Measurements from ENCODE around the gene MMRN1. TPM values are rescaled to one million over a fixed set of nuclear protein-coding genes. Genes with fewer than 3 reads are reported as not detected.

The MMRN1 gene
- polyA plus RNA-seq, 3 donors: 4.5 to 30.1 (median 17.7) TPM

- WGBS, 3 donors: 66 to 77% (median 68%) methylated on average over 1 of the region's 1 CpG
- H3K27ac ChIP-seq (ENCODE audit: low read depth, low read length): no peak overlapping the region
These were observed 12.3 kb downstream of the MMRN1 start for GRCh38 chr4:89906777-89907521.

- 83 to 98% (median 95%) methylated on average over 1 of the region's 1 CpG for WGBS, 3 donors
- H3K27ac ChIP-seq (ENCODE audit: low read depth, low read length): no peak overlapping the region
These were observed 15.2 kb downstream of the MMRN1 start for GRCh38 chr4:89909889-89910288.

- no peak overlapping the region for H3K27ac ChIP-seq (ENCODE audit: low read depth, low read length)
- WGBS, 3 donors: 83 to 87% (median 84%) methylated on average over 1 of the region's 1 CpG
These were observed 19.0 kb downstream of the MMRN1 start for GRCh38 chr4:89913623-89914022.

- no peak overlapping the region for H3K27ac ChIP-seq (ENCODE audit: low read depth, low read length)
- WGBS, 3 donors: 44 to 76% (median 64%) methylated on average over 1 of the region's 1 CpG
These were observed 20.2 kb downstream of the MMRN1 start for GRCh38 chr4:89914609-89915550.

GRCh38 chr4:89915937-89916336 lies 21.3 kb downstream of the MMRN1 start:
- 17 to 54% (median 39%) methylated on average over 3 of the region's 3 CpGs for WGBS, 3 donors
- H3K27ac ChIP-seq (ENCODE audit: low read depth, low read length): no peak overlapping the region

GRCh38 chr4:89922848-89923416 lies 28.3 kb downstream of the MMRN1 start:
- WGBS, 3 donors: 79 to 82% (median 81%) methylated on average over 5 of the region's 5 CpGs
- H3K27ac ChIP-seq (ENCODE audit: low read depth, low read length): no peak overlapping the region

GRCh38 chr4:89928838-89929237 lies 34.2 kb downstream of the MMRN1 start:
- 78 to 87% (median 85%) methylated on average over 4 of the region's 4 CpGs for WGBS, 3 donors

GRCh38 chr4:89929425-89930159 lies 34.9 kb downstream of the MMRN1 start:
- WGBS, 3 donors: 34 to 63% (median 61%) methylated on average over 4 of the region's 4 CpGs
- H3K27ac ChIP-seq (ENCODE audit: low read depth, low read length): no peak overlapping the region

More at GRCh38 chr4:89928838-89929237, 34.2 kb downstream of the MMRN1 start:
- no peak overlapping the region for H3K27ac ChIP-seq (ENCODE audit: low read depth, low read length)

GRCh38 chr4:89939546-89939945 lies 44.9 kb downstream of the MMRN1 start:
- WGBS, 3 donors: 46 to 69% (median 67%) methylated on average over 2 of the region's 2 CpGs

GRCh38 chr4:89939994-89940393 lies 45.3 kb downstream of the MMRN1 start:
- H3K27ac ChIP-seq (ENCODE audit: low read depth, low read length): no peak overlapping the region

More at GRCh38 chr4:89939546-89939945, 44.9 kb downstream of the MMRN1 start:
- H3K27ac ChIP-seq (ENCODE audit: low read depth, low read length): no peak overlapping the region

- WGBS, 3 donors: 70 to 78% (median 76%) methylated on average over 3 of the region's 3 CpGs
- no peak overlapping the region for H3K27ac ChIP-seq (ENCODE audit: low read depth, low read length)
These were observed 48.2 kb downstream of the MMRN1 start for GRCh38 chr4:89942811-89943210.

GRCh38 chr4:89949782-89950387 lies 55.2 kb downstream of the MMRN1 start:
- H3K27ac ChIP-seq (ENCODE audit: low read depth, low read length): no peak overlapping the region
- WGBS, 3 donors: 71 to 92% (median 87%) methylated on average over 2 of the region's 2 CpGs

- WGBS, 3 donors: 66 to 78% (median 71%) methylated on average over 3 of the region's 3 CpGs
- no peak overlapping the region for H3K27ac ChIP-seq (ENCODE audit: low read depth, low read length)
These were observed 57.8 kb downstream of the MMRN1 start for GRCh38 chr4:89952458-89952857.

GRCh38 chr4:89954906-89955695 lies 60.4 kb downstream of the MMRN1 start:
- H3K27ac ChIP-seq (ENCODE audit: low read depth, low read length): no peak overlapping the region
- WGBS, 3 donors: 67 to 92% (median 72%) methylated on average over 13 of the region's 13 CpGs

- no peak overlapping the region for H3K27ac ChIP-seq (ENCODE audit: low read depth, low read length)
- WGBS, 3 donors: 31 to 42% (median 35%) methylated on average over 4 of the region's 4 CpGs
These were observed 62.6 kb downstream of the MMRN1 start for GRCh38 chr4:89957046-89957926.

GRCh38 chr4:89981789-89982334 lies 87.2 kb downstream of the MMRN1 start:
- 84 to 89% (median 88%) methylated on average over 2 of the region's 2 CpGs for WGBS, 3 donors

More at GRCh38 chr4:89981789-89982334, 87.2 kb downstream of the MMRN1 start:
- no peak overlapping the region for H3K27ac ChIP-seq (ENCODE audit: low read depth, low read length)

Measured in adipose tissue (tissue), 3 donors.